Heart right ventricle (tissue), 16 donors: ENCODE data around the gene CTDNEP1. TPM values are rescaled to one million over a fixed set of nuclear protein-coding genes. Genes with fewer than 3 reads are reported as not detected.

ENCODE experiments used
- ATAC-seq, 8 donors: fragments of 200-7000 bp; cut with Tn5 transposase; one replicate each; pipeline ENCODE4 v1.9.1; 2020; ENCODE audit warnings: mild to moderate bottlenecking in 8 of 8, moderate library complexity in 8 of 8, moderate number of reproducible peaks in 1 of 8
- DNase-seq, 2 donors: peaks; one replicate each; pipeline ENCODE4 v3.0.0-alpha.2; 2020
- H3K27ac ChIP-seq, 10 donors: fragments of 200-600 bp; sonication (generic) in 2 of 10; one replicate each; pipeline versions ENCODE4 v1.5.0 to v1.8.0; 2020 to 2022; ENCODE audit warnings: mild to moderate bottlenecking in 3 of 10
- H3K27me3 ChIP-seq, 7 donors: fragments of 200-600 bp; one replicate each; pipeline ENCODE4 v1.8.0; 2021 to 2022; ENCODE audit warnings: mild to moderate bottlenecking in 2 of 7
- H3K36me3 ChIP-seq, 9 donors: fragments of 200-600 bp; sonication (generic) in 1 of 9; one replicate each; pipeline versions ENCODE4 v1.5.0 to v1.8.0; 2020 to 2022; ENCODE audit warnings: mild to moderate bottlenecking in 2 of 9
- H3K4me1 ChIP-seq, 9 donors: fragments of 200-600 bp; sonication (generic) in 1 of 9; one replicate each; pipeline versions ENCODE4 v1.5.0 to v1.8.0; 2020 to 2022; ENCODE audit warnings: mild to moderate bottlenecking in 4 of 9
- H3K4me3 ChIP-seq, 10 donors: fragments of 200-600 bp; sonication (generic) in 2 of 10; one replicate each; pipeline versions ENCODE4 v1.5.0 to v1.8.0; 2020 to 2022; ENCODE audit warnings: mild to moderate bottlenecking in 7 of 10, moderate library complexity in 2 of 10
- H3K9me3 ChIP-seq, 11 donors: fragments of 200-600 bp in 10 of 11; sonication (generic) in 2 of 11; one replicate each; pipeline versions ENCODE4 v1.5.0 to v1.8.0; 2013 to 2022; ENCODE audit warnings: mild to moderate bottlenecking in 2 of 11, control low read depth in 1 of 11, moderate library complexity in 1 of 11
- WGBS, 2 donors: extraction: QIAGEN DNeasy Blood & Tissue Kit; methylation state at CpG; one replicate each; pipeline ENCODE4 v1.1.7; 2013; ENCODE audit warnings: inconsistent platforms in 1 of 2; 5-methylcytosine and 5-hydroxymethylcytosine counted together
- intact Hi-C, 10 donors: fragments of 100-400 bp; cut with DNase I; formaldehyde crosslinking; loops; one replicate each; pipeline versions ENCODE4 v1.11.1 to v1.14.2; 2022
- polyA plus RNA-seq, 2 donors: library from polyadenylated mRNA; stranded (reverse); fragments of 200-250 nt; gene quantifications; one replicate each; pipeline ENCODE4 v1.2.3, GENCODE V29; 2013
- total RNA-seq, 10 donors: library from RNA; stranded (reverse); fragmentation: NEBNext Ultra II Directional in 3 of 10; extraction: Animal tissue kit (Norgen Biotek cat#: 25700) in 3 of 10; gene quantifications; one replicate each; pipeline versions ENCODE4 v1.2.1 to v1.2.4, GENCODE V29; 2021 to 2023
- TF ChIP-seq, protein P1 (sequence below), 9 donors: fragments of 200-600 bp; sonication (generic) in 2 of 9; IDR thresholded peaks; one replicate each; pipeline versions ENCODE4 v1.5.0 to v1.8.0; 2021 to 2022; ENCODE audit warnings: antibody characterized with exemption in 9 of 9, mild to moderate bottlenecking in 5 of 9, moderate library complexity in 1 of 9
- donor health status: Arrhythmogenic right ventricular cardiomyopathy.
- donor health status: ischemic (EF 13 %, LVEDD 7.1; RV severe dilation, severe dysfunction).
- donor health status: healthy with polysubstance abuse.
- donor health status: DM: no; HTN: yes; CAD: no.
- donor health status: DM: no; HTN: no; CAD: no.
- donor health status: ischemic (EF 25% LVEDD 6.9; RV normal size, moderate dysfunction).
- donor health status: ischemic (EF 25% LVEDD 5.7; RV mildly dilated, moderate dysfunction).
- donor health status: healthy.
- donor health status: DM: yes; HTN: yes; CAD: no.
- donor health status: Ischemic cardiomyopathy.
- donor health status: ischemic (EF 35%, LVEDD 5.7; RV mildly dilated, moderate dysfunction).
- donor health status: nonischemic (EF 11% LVEDD 7.7; RV severe dilation, severe dysfunction).
- donor health status: DM: yes; HTN: yes; CAD: no.
- donor health status: PGD.
- donor health status: ischemic (EF 29% LVEDD 5.4; RV normal size, mild dysfunction).
- donor health status: nonischemic (EF 23%, LVEDD 6.1; RV moderate dilation, normal function).

The CTDNEP1 gene
- total and polyA plus RNA-seq, 12 donors = 56.3 to 135 (median 110) TPM

DNA sequence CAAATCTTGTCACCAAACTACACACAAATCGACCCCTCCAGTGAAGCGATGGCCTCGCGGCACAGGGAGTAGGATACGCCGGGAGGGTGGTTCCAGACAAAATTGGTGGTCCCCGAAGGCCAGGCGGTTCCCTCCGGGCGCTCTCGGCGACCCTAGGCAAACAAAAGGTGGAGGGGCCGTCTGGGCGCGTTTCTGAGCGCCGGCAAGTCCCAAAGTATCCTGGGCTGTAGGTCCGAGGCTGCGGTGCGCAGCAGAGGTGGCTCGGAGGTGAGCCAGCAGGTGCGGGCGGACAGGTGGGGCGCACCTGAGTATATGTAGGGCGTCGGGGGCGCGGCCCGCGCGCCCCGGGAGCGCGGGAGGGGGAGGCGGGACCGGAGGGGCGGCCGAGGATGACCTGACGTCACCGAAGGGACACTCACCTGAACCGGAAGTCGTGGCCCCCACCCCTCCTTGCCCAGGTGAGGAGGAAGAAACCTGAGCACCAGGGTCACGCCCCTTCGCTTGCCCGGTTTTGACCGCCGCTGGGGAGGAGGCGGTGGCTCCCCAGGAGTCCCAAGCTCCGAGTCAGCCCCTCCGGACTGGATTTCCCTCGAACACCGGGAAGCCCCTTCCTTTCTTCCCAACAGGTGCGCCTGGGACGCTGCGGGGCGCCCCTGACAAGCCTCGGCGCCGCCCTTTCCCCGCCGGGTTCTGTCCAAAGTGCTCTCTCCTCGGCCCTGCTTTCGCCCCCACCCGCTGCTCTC lies 10.8 kb upstream of the CTDNEP1 start, which contains the start of gene CLDN7:
TSS of gene CLDN7 (minus strand) at position 287 of the 743 bp plus-strand sequence. CDS start 435 bp downstream, outside the sequence.
- TF ChIP-seq, protein P1, sequence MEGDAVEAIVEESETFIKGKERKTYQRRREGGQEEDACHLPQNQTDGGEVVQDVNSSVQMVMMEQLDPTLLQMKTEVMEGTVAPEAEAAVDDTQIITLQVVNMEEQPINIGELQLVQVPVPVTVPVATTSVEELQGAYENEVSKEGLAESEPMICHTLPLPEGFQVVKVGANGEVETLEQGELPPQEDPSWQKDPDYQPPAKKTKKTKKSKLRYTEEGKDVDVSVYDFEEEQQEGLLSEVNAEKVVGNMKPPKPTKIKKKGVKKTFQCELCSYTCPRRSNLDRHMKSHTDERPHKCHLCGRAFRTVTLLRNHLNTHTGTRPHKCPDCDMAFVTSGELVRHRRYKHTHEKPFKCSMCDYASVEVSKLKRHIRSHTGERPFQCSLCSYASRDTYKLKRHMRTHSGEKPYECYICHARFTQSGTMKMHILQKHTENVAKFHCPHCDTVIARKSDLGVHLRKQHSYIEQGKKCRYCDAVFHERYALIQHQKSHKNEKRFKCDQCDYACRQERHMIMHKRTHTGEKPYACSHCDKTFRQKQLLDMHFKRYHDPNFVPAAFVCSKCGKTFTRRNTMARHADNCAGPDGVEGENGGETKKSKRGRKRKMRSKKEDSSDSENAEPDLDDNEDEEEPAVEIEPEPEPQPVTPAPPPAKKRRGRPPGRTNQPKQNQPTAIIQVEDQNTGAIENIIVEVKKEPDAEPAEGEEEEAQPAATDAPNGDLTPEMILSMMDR (IDR thresholded peaks at IDR 0.05) = no peak
- H3K4me1 ChIP-seq = peaks cover 7 to 41% (median 29%) of the 10 kb centered on the region in 9 donors
- peak within 1 kb of the TSS; percentile 35 to 61 (median 52) for H3K4me3 ChIP-seq
- intact Hi-C loops = loop anchor here in 1 of 10 donors (5.0 kb wide), 1 partner anchor 45 kb away; the partner anchor contains the start of gene EIF5A
- DNase-seq (no peak), ATAC-seq (peak in 1 of 8 donors; percentile 3)
- H3K36me3 ChIP-seq = peaks cover 0 to 25% (median 15%) of the 10 kb centered on the region in 9 donors
- peaks cover 14 to 64% (median 51%) of the 10 kb centered on the region in 7 donors for H3K27me3 ChIP-seq
- 6% methylated on average over 59 to 64 of the region's 64 CpGs for WGBS, 2 donors
- peak within 1 kb of the TSS in 3 of 10 donors; percentile 19 to 65 (median 22) for H3K27ac ChIP-seq
- no peaks in the 10 kb centered on the region for H3K9me3 ChIP-seq

DNA sequence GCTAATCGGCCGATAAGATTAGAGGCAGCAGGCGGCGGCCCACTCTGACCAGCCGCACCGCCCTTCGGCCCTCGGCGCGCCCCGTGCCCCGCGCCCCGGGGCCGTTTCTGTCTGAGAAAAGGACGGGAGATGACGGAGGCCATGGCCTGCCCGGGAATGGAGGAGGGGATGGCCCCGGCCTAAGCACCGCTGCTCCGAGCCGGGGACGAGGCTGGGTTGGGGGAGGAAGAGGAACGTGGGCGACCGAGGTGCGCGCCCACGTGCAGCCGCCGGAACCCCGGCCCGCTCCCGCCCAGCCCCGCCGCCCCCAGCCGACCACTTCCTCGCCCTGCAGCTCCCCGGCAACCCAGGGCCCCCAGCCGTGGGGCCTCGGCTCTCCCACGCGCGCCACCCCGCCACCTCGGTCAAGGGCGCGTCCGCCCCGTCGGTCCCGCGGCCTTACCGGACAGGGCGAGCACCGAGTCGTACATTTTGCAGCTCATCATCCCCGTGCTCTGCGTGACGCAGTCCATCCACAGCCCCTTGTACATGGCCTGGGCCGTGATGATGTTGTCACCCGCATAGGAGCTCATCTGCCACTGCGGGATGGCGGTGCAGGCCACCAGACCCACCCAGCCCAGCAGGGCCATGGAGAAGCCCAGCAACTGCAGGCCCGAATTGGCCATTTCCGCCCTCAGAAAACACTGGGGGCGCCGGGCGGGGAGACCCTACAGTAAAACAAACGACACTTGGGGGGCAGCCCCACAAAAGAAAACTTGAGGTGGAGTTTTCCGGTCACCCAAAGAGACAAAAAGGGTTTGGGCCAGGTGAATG lies 10.1 kb upstream of the CTDNEP1 start:
- ATAC-seq = peak; percentile 6 to 30 (median 23)
- TF ChIP-seq, protein P1 (IDR thresholded peaks at IDR 0.05) = no peak
- H3K9me3 ChIP-seq = no peaks in the 10 kb centered on the region
- H3K36me3 ChIP-seq = peaks cover 0 to 33% (median 20%) of the 10 kb centered on the region in 9 donors
- intact Hi-C loops = loop anchor here in 1 of 10 donors (5.0 kb wide), 1 partner anchor 46 kb away; the partner anchor contains the start of gene EIF5A
- H3K27ac ChIP-seq = peak overlapping the region in 3 of 10 donors; percentile 19 to 65 (median 22)
- peaks cover 7 to 41% (median 29%) of the 10 kb centered on the region in 9 donors for H3K4me1 ChIP-seq
- DNase-seq = no peak
- peak overlapping the region; percentile 35 to 61 (median 52) for H3K4me3 ChIP-seq
- peaks cover 14 to 63% (median 47%) of the 10 kb centered on the region in 7 donors for H3K27me3 ChIP-seq
- WGBS, 2 donors = 8 to 11% methylated on average over 47 to 71 of the region's 71 CpGs

DNA sequence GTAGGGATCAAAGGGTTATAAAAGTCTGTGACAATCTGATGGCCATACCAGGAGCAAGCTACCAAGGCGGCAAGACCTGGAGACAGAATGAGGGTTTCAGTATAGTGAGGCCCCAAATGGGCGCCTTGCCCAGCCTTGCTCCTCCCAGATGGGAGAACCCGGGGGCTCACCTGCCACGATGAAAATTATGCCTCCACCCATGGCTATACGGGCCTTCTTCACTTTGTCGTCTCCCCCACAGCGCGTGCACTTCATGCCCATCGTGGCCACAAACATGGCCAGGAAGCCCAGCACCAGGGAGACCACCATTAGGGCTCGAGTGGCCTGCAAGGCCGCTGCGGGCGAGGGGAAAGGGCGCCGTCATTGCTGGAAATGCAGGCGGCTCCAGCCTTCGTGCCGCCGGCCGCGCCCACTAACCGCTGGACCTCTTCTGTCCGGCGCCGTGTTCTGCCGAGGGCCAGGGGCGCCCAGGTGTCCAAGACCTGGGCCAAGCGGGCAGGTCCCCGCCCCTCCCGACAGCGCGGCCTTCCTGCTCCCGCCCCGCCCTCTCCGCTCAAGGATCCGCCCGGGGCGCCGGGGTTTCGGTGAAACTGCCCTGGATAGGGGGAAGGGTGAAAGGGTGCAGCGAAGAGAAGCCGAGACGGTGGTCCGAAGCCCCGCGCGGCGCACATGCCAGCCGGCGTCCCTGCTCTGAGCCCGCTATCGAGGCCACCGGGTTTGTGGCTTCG lies 9.3 kb upstream of the CTDNEP1 start:
- DNase-seq = no peak
- no peaks in the 10 kb centered on the region for H3K9me3 ChIP-seq
- intact Hi-C loops = loop anchor here in 1 of 10 donors (5.0 kb wide), 1 partner anchor 46 kb away; the partner anchor contains the start of gene EIF5A
- peaks cover 7 to 41% (median 29%) of the 10 kb centered on the region in 9 donors for H3K4me1 ChIP-seq
- H3K27me3 ChIP-seq = peaks cover 14 to 57% (median 46%) of the 10 kb centered on the region in 7 donors
- H3K36me3 ChIP-seq = peaks cover 0 to 40% (median 24%) of the 10 kb centered on the region in 9 donors
- peak; percentile 43 to 71 (median 60) for ATAC-seq
- WGBS, 2 donors = 6 to 9% methylated on average over 53 to 54 of the region's 54 CpGs
- H3K27ac ChIP-seq = peak overlapping the region in 4 of 10 donors; percentile 11 to 65 (median 20)
- H3K4me3 ChIP-seq = peak overlapping the region; percentile 35 to 61 (median 52)
- TF ChIP-seq, protein P1 (IDR thresholded peaks at IDR 0.05) = no peak
